H1 (cell line): Measurements from ENCODE around the gene CD46. TPM values are rescaled to one million over a fixed set of nuclear protein-coding genes. Genes with fewer than 3 reads are reported as not detected.

ENCODE experiments used
- CTCF ChIA-PET: fragments of 300-600 bp; sonication (Branson Sonifier 250); formaldehyde crosslinking; loops from one replicate; lab custom pipeline; 2021; ENCODE audit not compliant: partially characterized antibody; lab: Charles Lee
- POLR2A ChIA-PET: fragments of 300-600 bp; sonication (Branson Sonifier 250); formaldehyde crosslinking; loops from one replicate; lab custom pipeline; 2021; ENCODE audit warnings: inconsistent platforms; ENCODE audit not compliant: partially characterized antibody; lab: Charles Lee
- DNase-seq, 2 experiments: peaks; one replicate each; pipeline versions ENCODE4 v3.0.0 to v3.0.0-alpha.2; 2010 to 2022; ENCODE audit warnings: low spot score in 2 of 2, low read depth in 1 of 2, mixed read lengths in 1 of 2
- FAIRE-seq: peaks from 2 replicates; lab custom pipeline; 2011; peaks lifted over from hg19 to GRCh38; lab: Jason Lieb, UNC
- H2AFZ ChIP-seq: 2 replicates; pipeline ENCODE4 v1.8.1; 2012; ENCODE audit warnings: low read length, inconsistent platforms
- H2AK5ac ChIP-seq: 2 replicates; pipeline ENCODE4 v1.6.1; 2013; ENCODE audit warnings: low read depth, low read length
- H2BK120ac ChIP-seq: replicated peaks from 2 replicates; pipeline ENCODE3; 2013; ENCODE audit warnings: low read depth, low read length, inconsistent platforms
- H2BK12ac ChIP-seq: 2 replicates; pipeline ENCODE4 v1.6.1; 2013; ENCODE audit warnings: low read depth, low read length
- H2BK15ac ChIP-seq: 2 replicates; pipeline ENCODE4 v1.6.1; 2013; ENCODE audit warnings: low read length
- H2BK20ac ChIP-seq: 2 replicates; pipeline ENCODE4 v1.6.1; 2013; ENCODE audit warnings: low read length
- H2BK5ac ChIP-seq: 2 replicates; pipeline ENCODE4 v1.6.1; 2013; ENCODE audit warnings: low read depth, low read length
- H3K14ac ChIP-seq: 2 replicates; pipeline ENCODE4 v1.6.1; 2013; ENCODE audit warnings: inconsistent platforms; ENCODE audit not compliant: insufficient read length
- H3K18ac ChIP-seq: 2 replicates; pipeline ENCODE4 v1.6.1; 2013; ENCODE audit warnings: low read length; ENCODE audit errors: extremely low read depth
- H3K23ac ChIP-seq: 2 replicates; pipeline ENCODE4 v1.6.1; 2013; ENCODE audit warnings: inconsistent platforms; ENCODE audit not compliant: insufficient read length
- H3K23me2 ChIP-seq: 2 replicates; pipeline ENCODE4 v1.6.1; 2013; ENCODE audit warnings: low read depth, low read length
- H3K27ac ChIP-seq: 2 replicates; pipeline ENCODE4 v1.6.1; 2011; ENCODE audit warnings: low read depth, low read length, inconsistent platforms
- H3K27me3 ChIP-seq, 4 experiments: replicated peaks in 1 of 4; 1 replicate in 1 of 4; 2 replicates in 3 of 4; pipeline versions ENCODE4 v1.6.1 to v1.8.1; 2011 to 2013; ENCODE audit warnings: low read length in 3 of 4, mild to moderate bottlenecking in 3 of 4, inconsistent platforms in 2 of 4, mixed read lengths in 2 of 4, moderate library complexity in 1 of 4; ENCODE audit not compliant: control insufficient read depth in 3 of 4, insufficient read depth in 3 of 4; ENCODE audit errors: extremely low read depth in 1 of 4
- H3K36me3 ChIP-seq, 4 experiments: 2 replicates each; pipeline versions ENCODE4 v1.6.1 to v1.8.1; 2011 to 2013; ENCODE audit warnings: mild to moderate bottlenecking in 4 of 4, low read length in 3 of 4, moderate library complexity in 2 of 4, control low read depth in 1 of 4, inconsistent platforms in 1 of 4; ENCODE audit not compliant: insufficient read depth in 4 of 4, control insufficient read depth in 2 of 4
- H3K4ac ChIP-seq: replicated peaks from 2 replicates; pipeline ENCODE3; 2013; ENCODE audit warnings: low read length, low read depth, mixed read lengths, inconsistent platforms; ENCODE audit not compliant: insufficient read length
- H3K4me1 ChIP-seq, 4 experiments: replicated peaks in 1 of 4; 1 replicate in 1 of 4; 2 replicates in 3 of 4; pipeline versions ENCODE4 v1.6.1 to v1.8.1; 2011 to 2013; ENCODE audit warnings: low read length in 3 of 4, inconsistent platforms in 2 of 4, mixed read lengths in 1 of 4; ENCODE audit not compliant: insufficient read depth in 4 of 4, control insufficient read depth in 3 of 4
- H3K4me2 ChIP-seq, 2 experiments: 2 replicates each; pipeline versions ENCODE4 v1.6.1 to v1.8.1; 2011 to 2013; ENCODE audit warnings: low read depth in 2 of 2, low read length in 2 of 2, control low read depth in 1 of 2, inconsistent platforms in 1 of 2, mild to moderate bottlenecking in 1 of 2; ENCODE audit not compliant: insufficient read depth in 1 of 2
- H3K4me3 ChIP-seq, 4 experiments: fragments of 200-600, 300-600 bp in 1 of 4; sonication (generic), shearing (Covaris generic), sonication (Bioruptor Twin) in 1 of 4; 2 replicates each; pipeline versions ENCODE4 v1.5.1 to v1.8.1; 2011 to 2016; ENCODE audit warnings: low read length in 4 of 4, low read depth in 3 of 4, control low read depth in 2 of 4, inconsistent platforms in 2 of 4, mild to moderate bottlenecking in 2 of 4, mixed read lengths in 1 of 4, moderate library complexity in 1 of 4; ENCODE audit not compliant: insufficient read depth in 2 of 4; ENCODE audit errors: extremely low read depth in 1 of 4
- H3K56ac ChIP-seq: replicated peaks from 2 replicates; pipeline ENCODE3; 2013; ENCODE audit warnings: low read depth, mild to moderate bottlenecking, mixed read lengths, low read length, inconsistent platforms; ENCODE audit not compliant: insufficient read length
- H3K79me1 ChIP-seq: 2 replicates; pipeline ENCODE4 v1.6.1; 2013; ENCODE audit warnings: low read depth, low read length, control low read depth
- H3K79me2 ChIP-seq, 2 experiments: 2 replicates each; pipeline versions ENCODE4 v1.6.1 to v1.8.1; 2012 to 2013; ENCODE audit warnings: low read length in 2 of 2, mild to moderate bottlenecking in 2 of 2, inconsistent platforms in 1 of 2; ENCODE audit not compliant: insufficient read depth in 2 of 2, control insufficient read depth in 1 of 2
- H3K9ac ChIP-seq, 4 experiments: replicated peaks in 1 of 4; 1 replicate in 1 of 4; 2 replicates in 3 of 4; pipeline versions ENCODE4 v1.6.1 to v1.8.1; 2011 to 2013; ENCODE audit warnings: low read depth in 3 of 4, low read length in 3 of 4, control low read depth in 2 of 4, mild to moderate bottlenecking in 2 of 4, moderate library complexity in 2 of 4, inconsistent platforms in 1 of 4; ENCODE audit errors: extremely low read depth in 1 of 4
- H3K9me3 ChIP-seq, 2 experiments: 2 replicates each; pipeline versions ENCODE4 v1.6.1 to v1.8.1; 2012 to 2013; ENCODE audit warnings: mild to moderate bottlenecking in 2 of 2, moderate library complexity in 2 of 2, control low read depth in 1 of 2, inconsistent platforms in 1 of 2, low read depth in 1 of 2, low read length in 1 of 2, mixed read lengths in 1 of 2; ENCODE audit not compliant: insufficient read depth in 2 of 2
- H4K20me1 ChIP-seq, 2 experiments: replicated peaks in 1 of 2; 2 replicates each; pipeline versions ENCODE3 to v1.8.1; 2011 to 2013; ENCODE audit warnings: inconsistent platforms in 2 of 2, low read length in 2 of 2, mild to moderate bottlenecking in 1 of 2; ENCODE audit not compliant: insufficient read depth in 2 of 2, control insufficient read depth in 1 of 2
- H4K5ac ChIP-seq: 2 replicates; pipeline ENCODE4 v1.6.1; 2013; ENCODE audit warnings: low read length, low read depth, mixed read lengths, inconsistent platforms; ENCODE audit not compliant: insufficient read length
- H4K8ac ChIP-seq: 2 replicates; pipeline ENCODE4 v1.8.0; 2013; ENCODE audit warnings: mild to moderate bottlenecking, moderate library complexity, low read length, inconsistent platforms; ENCODE audit not compliant: insufficient read depth; ENCODE audit errors: extremely low read depth
- H4K91ac ChIP-seq: replicated peaks from 2 replicates; pipeline ENCODE3; 2013; ENCODE audit warnings: low read length, mixed read lengths, inconsistent platforms; ENCODE audit not compliant: insufficient read length
- CBX8 ChIP-seq: fragments of 300-800, 300-1000 bp; sonication (generic); IDR thresholded peaks from 2 replicates; pipeline ENCODE4 v1.7.1; 2016; ENCODE audit warnings: low read depth, low read length, borderline replicate concordance
- CHD1 ChIP-seq: IDR thresholded peaks from 2 replicates; pipeline ENCODE4 v1.6.1; 2012; ENCODE audit warnings: low read depth, low read length, improper control_type of control experiment
- SIN3A ChIP-seq, 2 experiments: IDR thresholded peaks in 1 of 2; conservative IDR thresholded peaks in 1 of 2; 2 replicates each; pipeline ENCODE4 v1.6.1; 2011 to 2012; ENCODE audit warnings: low read length in 2 of 2, improper control_type of control experiment in 1 of 2, low read depth in 1 of 2, mild to moderate bottlenecking in 1 of 2
- SUZ12 ChIP-seq: fragments of 200-600 bp; sonication (generic); IDR thresholded peaks from 2 replicates; pipeline ENCODE4 v1.6.1; 2012; ENCODE audit warnings: mild to moderate bottlenecking, inconsistent platforms, low read length, moderate library complexity, mixed read lengths
- TCF12 ChIP-seq: IDR thresholded peaks from 2 replicates; pipeline ENCODE4 v1.6.1; 2011; ENCODE audit warnings: low read depth, mild to moderate bottlenecking, low read length
- polyA plus RNA-seq, 7 experiments: library from polyadenylated mRNA; depleted of rRNA in 3 of 7; stranded (reverse) in 5 of 7; unstranded in 2 of 7; fragments of >200 nt in 5 of 7; fragments of 200-250 nt in 2 of 7; gene quantifications; 1 replicate in 5 of 7; 2 replicates in 1 of 7; 4 replicates in 1 of 7; pipeline versions ENCODE4 v1.2.1 to v1.2.3, GENCODE V29; 2011 to 2013; ENCODE audit warnings: missing spikeins in 2 of 7, mixed read lengths in 2 of 7
- total RNA-seq: library from RNA; stranded (reverse); fragmentation: NEBNext Ultra II Directional; extraction: Animal tissue kit (Norgen Biotek cat#: 25700); gene quantifications from 2 replicates; pipeline ENCODE4 v1.2.1, GENCODE V29; 2021

The CD46 gene
- total and polyA plus RNA-seq, 2 of the 8 experiments (the other 6 are each of a cell fraction or from before 2014, with no cell fraction given), result 60.9 to 113 TPM

DNA sequence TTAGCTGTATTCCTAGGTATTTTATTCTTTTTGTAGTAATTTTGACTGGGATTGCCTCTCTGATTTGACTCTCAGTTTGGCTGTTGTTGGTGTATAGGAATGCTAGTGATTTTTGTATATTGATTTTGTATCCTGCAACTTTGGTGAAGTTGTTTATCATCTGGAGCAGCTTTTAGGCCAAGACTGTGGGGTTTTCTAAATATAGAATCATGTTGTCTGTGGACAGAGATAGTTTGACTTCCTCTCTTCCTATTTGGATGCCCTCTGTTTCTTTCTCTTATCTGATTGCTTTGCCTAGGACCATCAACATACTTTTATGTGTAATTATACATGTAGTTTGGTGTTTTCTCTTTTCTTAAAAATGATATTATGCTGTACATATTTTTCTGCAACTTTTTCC is 27.2 kb downstream of the CD46 start:
- CTCF ChIA-PET, result no interaction called here
- Histone ChIP-seq H3K27ac (no peak overlapping the region), H3K27me3 (no peaks in the 10 kb centered on the region), H2BK120ac (no peak overlapping the region), H3K18ac (no peak overlapping the region), H3K79me1 (no peaks in the 10 kb centered on the region; the same call in 1 of the 2 replicates), H3K4me2 (no peak overlapping the region), H3K23me2 (peaks cover 1% of the 10 kb centered on the region; the same call in 1 of the 2 replicates), H4K5ac (no peak overlapping the region), H2BK5ac (no peak overlapping the region), H3K4me3 (no peak overlapping the region), H3K4ac (no peak overlapping the region), H2BK20ac (no peak overlapping the region), H3K4me1 (no peaks in the 10 kb centered on the region), H3K36me3 (peaks cover 3 to 34% (median 17%) of the 10 kb centered on the region in 4 experiments; a peak in 6 of 8 replicates), H2AK5ac (no peak overlapping the region), H3K9me3 (peaks cover 0 to 4% of the 10 kb centered on the region in 2 experiments; a peak in 1 of 4 replicates), H3K14ac (no peak overlapping the region), H2BK12ac (no peak overlapping the region), H3K79me2 (peaks cover 0 to 74% of the 10 kb centered on the region in 2 experiments; a peak in 3 of 4 replicates), H2BK15ac (no peak overlapping the region), H4K20me1 (no peaks in the 10 kb centered on the region), H4K91ac (no peak overlapping the region), H4K8ac (no peak overlapping the region), H3K23ac (no peak overlapping the region), H3K56ac (no peak overlapping the region), H3K9ac (no peak overlapping the region), H2AFZ (no peak overlapping the region)
- no peak for TF ChIP-seq CBX8
- TF ChIP-seq SIN3A (conservative IDR thresholded peaks at IDR 0.05 in 1 of 2, IDR thresholded peaks at IDR 0.05 in 1 of 2; ENCODE audit: low read depth in 1 of 2, low read length in 2 of 2), result no peak
- TF ChIP-seq CHD1, result no peak
- no peak for TF ChIP-seq SUZ12
- TF ChIP-seq TCF12, result no peak
- FAIRE-seq, result no peak
- no peak for DNase-seq
- POLR2A ChIA-PET, result no interaction called here
